K562 (cell line): ENCODE data around the gene NR1I3. TPM values are rescaled to one million over a fixed set of nuclear protein-coding genes. Genes with fewer than 3 reads are reported as not detected.

Experiments
- CREB5 ChIP-seq: fragments of 250-450 bp; sonication (Bioruptor Pico); IDR thresholded peaks from 2 replicates; pipeline ENCODE4 v1.5.0; 2020; ENCODE audit warnings: mild to moderate bottlenecking
- CTCFL ChIP-seq: IDR thresholded peaks from 2 replicates; pipeline ENCODE4 v1.6.1; 2011; ENCODE audit warnings: borderline replicate concordance, low read depth, mild to moderate bottlenecking, moderate library complexity, low read length; ENCODE audit not compliant: insufficient read depth, poor library complexity, severe bottlenecking
- FOXA3 ChIP-seq, 2 experiments: fragments of 450-650 bp in 1 of 2; sonication (generic) in 1 of 2; formaldehyde crosslinking; IDR thresholded peaks in 1 of 2; conservative IDR thresholded peaks in 1 of 2; 2 replicates each; pipeline versions ENCODE4 v1.4.0 to v1.8.0; 2020 to 2022; ENCODE audit warnings: mild to moderate bottlenecking in 2 of 2, missing genetic modification reagents in 1 of 2
- ZNF197 ChIP-seq: fragments of 200-800 bp; sonication (Bioruptor generic); IDR thresholded peaks from 2 replicates; pipeline ENCODE4 v1.6.1; 2016; ENCODE audit warnings: low read depth, missing genetic modification characterization, missing compliant biosample characterization
- ZNF407 ChIP-seq: fragments of 450-650 bp; IDR thresholded peaks from 2 replicates; pipeline ENCODE4 v1.6.1; 2016; ENCODE audit warnings: low read depth
- ZNF511 ChIP-seq: sonication (generic); formaldehyde crosslinking; IDR thresholded peaks from 2 replicates; pipeline ENCODE4 v1.8.0; 2022; ENCODE audit warnings: mild to moderate bottlenecking, missing genetic modification reagents
- polyA plus RNA-seq, 8 experiments: library from polyadenylated mRNA; depleted of rRNA in 4 of 8; stranded (reverse) in 5 of 8; unstranded in 3 of 8; fragments of >200 nt; fragmentation: Nextera tagmentation in 2 of 8; fragmentation: Illumina TruSeq in 1 of 8; extraction: Ambion mirVana in 2 of 8; extraction: Trizol in 1 of 8; gene quantifications; 2 replicates each; pipeline versions ENCODE4 v1.2.1 to v1.2.3, GENCODE V29; 2011 to 2014; ENCODE audit warnings: inconsistent platforms in 1 of 8, missing spikeins in 1 of 8
- total RNA-seq, 7 experiments: library from RNA; depleted of rRNA in 6 of 7; stranded (reverse); fragments of >200 nt in 6 of 7; fragmentation: Illumina TruSeq in 2 of 7; extraction: Trizol in 2 of 7; gene quantifications; 2 replicates each; pipeline versions ENCODE4 v1.2.1 to v1.2.3, GENCODE V29; 2011 to 2021; ENCODE audit warnings: low replicate concordance in 1 of 7

NR1I3 gene
- total and polyA plus RNA-seq, 9 of the 15 experiments (the other 6 are each of a cell fraction or from before 2014, with no cell fraction given) = 0.11 TPM; not detected in 8

GRCh38 chr1:161225534-161226319 is 12.3 kb downstream of the NR1I3 start, which contains the start of gene TOMM40L (continued):
- TF ChIP-seq ZNF407 (no peak), CTCFL (no peak), ZNF511 (CRISPR knock-in tag) (peak; percentile 36; the same call in 1 of the 2 replicates), CREB5 (no peak), ZNF197 (CRISPR knock-in tag) (peak; percentile 92), FOXA3 (CRISPR knock-in tag; conservative IDR thresholded peaks at IDR 0.05 in 1 of 2, IDR thresholded peaks at IDR 0.05 in 1 of 2) (no peak)
